Vagina (tissue), 2 donors: ENCODE data around the gene TBC1D2.

Experiments used
- POLR2AphosphoS5 ChIP-seq, 2 donors: sonication (generic); formaldehyde crosslinking; IDR thresholded peaks; one replicate each; pipeline ENCODE4 v1.9.0; 2017; ENCODE audit warnings: antibody characterized with exemption in 2 of 2, mild to moderate bottlenecking in 2 of 2, low read depth in 1 of 2; ENCODE audit not compliant: insufficient read depth in 1 of 2
- TF ChIP-seq, protein P1 (sequence below), 3 experiments: fragments of 450-650 bp in 2 of 3; fragments of 200-600 bp in 1 of 3; sonication (generic) in 1 of 3; IDR thresholded peaks; one replicate each; pipeline ENCODE4 v1.5.1; 2017 to 2019; ENCODE audit warnings: antibody characterized with exemption in 3 of 3, mild to moderate bottlenecking in 2 of 3, moderate library complexity in 2 of 3

DNA sequence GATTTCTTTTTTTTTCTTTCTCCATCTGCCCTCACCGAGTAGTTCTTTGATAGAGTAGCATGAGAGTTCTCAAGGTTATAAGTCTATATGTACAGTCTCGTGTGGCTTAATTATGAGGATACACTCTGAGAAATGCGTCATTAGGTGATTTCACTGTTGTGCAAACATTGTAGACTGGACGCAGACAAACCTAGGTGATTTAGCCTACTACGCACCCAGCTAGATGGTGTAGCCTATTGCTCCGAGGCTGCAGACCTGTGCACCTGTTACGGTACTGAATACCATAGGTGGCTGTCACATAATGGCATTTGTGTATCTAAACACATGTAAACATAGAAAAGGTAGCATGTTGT is 36.1 kb downstream of the TBC1D2 start:
- TF ChIP-seq, protein P1, sequence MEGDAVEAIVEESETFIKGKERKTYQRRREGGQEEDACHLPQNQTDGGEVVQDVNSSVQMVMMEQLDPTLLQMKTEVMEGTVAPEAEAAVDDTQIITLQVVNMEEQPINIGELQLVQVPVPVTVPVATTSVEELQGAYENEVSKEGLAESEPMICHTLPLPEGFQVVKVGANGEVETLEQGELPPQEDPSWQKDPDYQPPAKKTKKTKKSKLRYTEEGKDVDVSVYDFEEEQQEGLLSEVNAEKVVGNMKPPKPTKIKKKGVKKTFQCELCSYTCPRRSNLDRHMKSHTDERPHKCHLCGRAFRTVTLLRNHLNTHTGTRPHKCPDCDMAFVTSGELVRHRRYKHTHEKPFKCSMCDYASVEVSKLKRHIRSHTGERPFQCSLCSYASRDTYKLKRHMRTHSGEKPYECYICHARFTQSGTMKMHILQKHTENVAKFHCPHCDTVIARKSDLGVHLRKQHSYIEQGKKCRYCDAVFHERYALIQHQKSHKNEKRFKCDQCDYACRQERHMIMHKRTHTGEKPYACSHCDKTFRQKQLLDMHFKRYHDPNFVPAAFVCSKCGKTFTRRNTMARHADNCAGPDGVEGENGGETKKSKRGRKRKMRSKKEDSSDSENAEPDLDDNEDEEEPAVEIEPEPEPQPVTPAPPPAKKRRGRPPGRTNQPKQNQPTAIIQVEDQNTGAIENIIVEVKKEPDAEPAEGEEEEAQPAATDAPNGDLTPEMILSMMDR (IDR thresholded peaks at IDR 0.05): no peak
- no peak for TF ChIP-seq POLR2AphosphoS5 (IDR thresholded peaks at IDR 0.05; ENCODE audit: insufficient read depth in 1 of 2, low read depth in 1 of 2)
